Measurements from ENCODE around the gene ACOX3. TPM values are rescaled to one million over a fixed set of nuclear protein-coding genes. Genes with fewer than 3 reads are reported as not detected.
A peak's percentile ranks its signal among the peaks of the same experiment; 100 is the strongest.

The ACOX3 gene
- polyA plus RNA-seq, 6 donors from 2014 or later, result 10.1 to 17.1 (median 14.7) TPM

DNA sequence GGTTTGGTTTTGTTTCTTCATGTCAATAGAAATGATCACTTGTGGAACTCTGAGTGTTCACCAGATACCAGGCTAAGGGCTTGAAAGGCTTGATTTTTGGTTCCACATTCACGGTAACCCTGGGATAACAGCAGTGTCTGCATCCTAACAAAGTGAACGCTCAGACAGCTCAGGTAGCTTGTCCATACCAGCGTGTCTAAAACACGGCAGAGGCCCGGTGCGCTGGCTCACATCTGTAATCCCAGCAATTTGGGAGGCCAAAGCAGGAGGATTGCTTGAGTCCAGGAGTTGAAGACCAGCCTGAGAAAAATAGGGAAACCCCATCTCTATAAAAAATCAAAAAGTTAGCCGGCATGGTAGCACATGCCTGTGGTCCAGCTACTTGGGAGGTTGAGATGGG lies 122.0 kb downstream of the ACOX3 start:
- Mint-ChIP-seq H3K4me3 (no peak overlapping the region), H3K4me1 (no peaks in the 10 kb centered on the region), H3K36me3 (peaks cover 4 to 7% of the 10 kb centered on the region in 2 donors), H3K27me3 (peaks cover 0 to 13% (median 0%) of the 10 kb centered on the region in 3 donors), H3K27ac (peak overlapping the region in 1 of 6 donors; percentile 47), H3K9me3 (peaks cover under 1 to 14% (median 4%) of the 10 kb centered on the region in 7 donors)
- DNase-seq (no peak), ATAC-seq (ENCODE audit: low read depth in 2 of 2) (no peak)

DNA sequence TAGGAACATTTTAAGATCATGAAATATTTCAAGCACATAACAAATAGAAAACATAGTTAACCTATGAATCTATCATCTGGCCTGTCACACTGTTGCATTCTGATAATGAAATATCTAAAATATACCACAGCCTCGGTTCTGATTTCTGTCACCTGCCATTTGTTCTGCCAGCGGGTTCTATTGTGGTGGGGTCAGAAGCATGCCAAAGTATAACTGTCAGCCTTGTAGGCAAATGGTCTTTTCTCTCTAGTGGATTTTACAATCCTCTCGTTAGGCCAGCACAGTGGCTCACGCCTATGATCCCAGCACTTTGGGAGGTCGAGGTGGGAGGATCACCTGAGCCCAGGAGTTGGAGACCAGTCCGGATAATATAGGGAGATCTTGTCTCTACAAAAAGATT lies 123.0 kb downstream of the ACOX3 start:
- DNase-seq (no peak), ATAC-seq (ENCODE audit: low read depth in 2 of 2) (no peak)
- no peak overlapping the region for H3K4me3 Mint-ChIP-seq
- H3K36me3 Mint-ChIP-seq, result peaks cover 4 to 18% of the 10 kb centered on the region in 2 donors
- no peaks in the 10 kb centered on the region for H3K4me1 Mint-ChIP-seq
- H3K27me3 Mint-ChIP-seq, result peaks cover 0 to 14% (median 0%) of the 10 kb centered on the region in 3 donors
- no peak overlapping the region for H3K27ac Mint-ChIP-seq
- H3K9me3 Mint-ChIP-seq, result peaks cover 5 to 24% (median 10%) of the 10 kb centered on the region in 7 donors

DNA sequence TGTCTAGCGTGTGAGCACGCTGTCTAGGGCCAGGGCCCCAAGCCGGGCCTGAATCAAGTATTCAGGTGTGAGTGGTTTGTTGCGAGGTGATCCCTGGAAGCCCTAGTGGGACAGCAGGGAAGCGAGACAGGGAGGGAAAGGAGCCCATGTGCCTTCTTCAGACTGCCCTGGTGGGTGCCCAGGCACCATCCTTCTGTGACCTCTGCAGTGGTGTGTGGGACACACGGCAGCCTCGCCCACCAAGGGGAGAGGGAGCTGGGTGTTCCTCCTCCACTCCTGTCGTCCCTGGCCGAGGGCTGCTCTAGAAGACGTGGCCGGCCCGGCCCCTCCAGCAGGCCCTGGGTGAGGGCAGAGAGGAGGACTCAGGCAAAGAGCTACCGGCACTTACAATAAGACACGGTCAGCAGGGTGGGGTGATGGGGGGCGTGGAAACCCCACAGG lies 123.6 kb downstream of the ACOX3 start:
- H3K27me3 Mint-ChIP-seq, result peaks cover 0 to 14% (median 0%) of the 10 kb centered on the region in 3 donors
- no peak overlapping the region for H3K4me3 Mint-ChIP-seq
- ATAC-seq (ENCODE audit: low read depth in 2 of 2) (no peak), DNase-seq (no peak)
- H3K27ac Mint-ChIP-seq, result no peak overlapping the region
- peaks cover 4 to 23% of the 10 kb centered on the region in 2 donors for H3K36me3 Mint-ChIP-seq
- H3K4me1 Mint-ChIP-seq, result no peaks in the 10 kb centered on the region
- peaks cover 6 to 30% (median 15%) of the 10 kb centered on the region in 7 donors for H3K9me3 Mint-ChIP-seq

Other genes with a start within 250 kb of the ACOX3 start
- 10 to 100 TPM; 24.1 to 64.3 (median 37.5) TPM for gene SH3TC1, start 241.4 kb downstream of the ACOX3 start, polyA plus RNA-seq (ENCODE audit: low read depth in 6 of 6)
- not detected for gene HTRA3, start 171.0 kb downstream of the ACOX3 start, polyA plus RNA-seq (ENCODE audit: low read depth in 6 of 6)
- 10 to 100 TPM in 4 of 6 donors, 1 to 10 TPM in 2; 3.0 to 17.0 (median 13.2) TPM for gene TRMT44, start 54 bp upstream of the ACOX3 start, polyA plus RNA-seq (ENCODE audit: low read depth in 6 of 6)
- gene GPR78, start 139.7 kb upstream of the ACOX3 start, polyA plus RNA-seq (ENCODE audit: low read depth in 6 of 6), result not detected
- gene CPZ, start 152.0 kb upstream of the ACOX3 start, polyA plus RNA-seq (ENCODE audit: low read depth in 6 of 6), result not detected